CD4-positive, alpha-beta T cell treated with Interleukin-1 beta for 1 hour (primary cell): Measurements from ENCODE around the gene OR7A5.
A peak's percentile ranks its signal among the peaks of the same experiment; 100 is the strongest.
"Not testable (repeated sequence)": the region's sequence is repeated elsewhere in the genome, so short reads cannot be mapped to it uniquely, and the experiment has no call there.

Source experiments
- DNase-seq, 2 donors: peaks; one replicate each; pipeline ENCODE4 v3.0.0-alpha.2; 2020 to 2022

Gene OR7A5

GRCh38 chr19:14835011-14835410, at the start of gene OR7A5, which contains the start of gene OR7C1:
TSS of gene OR7A5 (minus strand) at chr19:14835185. CDS start at chr19:14828241, 6,944 bp downstream.
TSS of gene OR7C1 (minus strand) at chr19:14835185. CDS start at chr19:14800136, 35,049 bp downstream.
- no peak for DNase-seq

GRCh38 chr19:14871619-14872230, 36.7 kb upstream of the OR7A5 start:
- DNase-seq: no peak

GRCh38 chr19:14868497-14868896, 33.5 kb upstream of the OR7A5 start:
- DNase-seq: no peak

- DNase-seq: no peak
Measured at GRCh38 chr19:14848822-14849221, 13.8 kb upstream of the OR7A5 start, which contains the start of gene OR7A10. TSS of gene OR7A10 (minus strand) at chr19:14848922. CDS start at chr19:14841877, 7,045 bp downstream.

GRCh38 chr19:14843578-14843977, 8.6 kb upstream of the OR7A5 start:
- DNase-seq: no peak

- DNase-seq: no peak
Measured at GRCh38 chr19:14843169-14843568, 8.2 kb upstream of the OR7A5 start.

- no peak for DNase-seq
Measured at GRCh38 chr19:14840206-14840605, 5.2 kb upstream of the OR7A5 start.

- no peak for DNase-seq
Measured at GRCh38 chr19:14837391-14837790, 2.4 kb upstream of the OR7A5 start.

GRCh38 chr19:14830702-14831101, 4.3 kb downstream of the OR7A5 start:
- DNase-seq: no peak

- no peak for DNase-seq
Measured at GRCh38 chr19:14826006-14826405, 9.0 kb downstream of the OR7A5 start.

- no peak for DNase-seq
Measured at GRCh38 chr19:14821937-14822336, 13.0 kb downstream of the OR7A5 start.

GRCh38 chr19:14818588-14818987, 16.4 kb downstream of the OR7A5 start:
- DNase-seq: no peak

- DNase-seq: no peak
Measured at GRCh38 chr19:14817052-14817451, 17.9 kb downstream of the OR7A5 start.

- DNase-seq: no peak
Measured at GRCh38 chr19:14814982-14815652, 19.9 kb downstream of the OR7A5 start.

- DNase-seq: no peak
Measured at GRCh38 chr19:14809272-14810057, 25.5 kb downstream of the OR7A5 start.

GRCh38 chr19:14804765-14805164, 30.2 kb downstream of the OR7A5 start:
- no peak for DNase-seq

GRCh38 chr19:14798760-14799159, 36.2 kb downstream of the OR7A5 start:
- no peak for DNase-seq

GRCh38 chr19:14796021-14796420, 39.0 kb downstream of the OR7A5 start:
- DNase-seq: no peak

- peak in 1 of 2 donors; percentile 19 for DNase-seq
Measured at GRCh38 chr19:14795078-14795721, 39.8 kb downstream of the OR7A5 start.

- DNase-seq: not testable (repeated sequence)
Measured at GRCh38 chr19:14792250-14792649, 42.7 kb downstream of the OR7A5 start.

GRCh38 chr19:14786421-14786851, 48.5 kb downstream of the OR7A5 start:
- DNase-seq: peak in 1 of 2 donors; percentile 34

- DNase-seq: peak; percentile 20 to 77
Measured at GRCh38 chr19:14785102-14785793, 49.7 kb downstream of the OR7A5 start.
